ENCODE results near the gene RPL36AL. TPM values are rescaled to one million over a fixed set of nuclear protein-coding genes. Genes with fewer than 3 reads are reported as not detected.

The RPL36AL gene
- total RNA-seq, 1 donor from 2014 or later, result 147 TPM

DNA sequence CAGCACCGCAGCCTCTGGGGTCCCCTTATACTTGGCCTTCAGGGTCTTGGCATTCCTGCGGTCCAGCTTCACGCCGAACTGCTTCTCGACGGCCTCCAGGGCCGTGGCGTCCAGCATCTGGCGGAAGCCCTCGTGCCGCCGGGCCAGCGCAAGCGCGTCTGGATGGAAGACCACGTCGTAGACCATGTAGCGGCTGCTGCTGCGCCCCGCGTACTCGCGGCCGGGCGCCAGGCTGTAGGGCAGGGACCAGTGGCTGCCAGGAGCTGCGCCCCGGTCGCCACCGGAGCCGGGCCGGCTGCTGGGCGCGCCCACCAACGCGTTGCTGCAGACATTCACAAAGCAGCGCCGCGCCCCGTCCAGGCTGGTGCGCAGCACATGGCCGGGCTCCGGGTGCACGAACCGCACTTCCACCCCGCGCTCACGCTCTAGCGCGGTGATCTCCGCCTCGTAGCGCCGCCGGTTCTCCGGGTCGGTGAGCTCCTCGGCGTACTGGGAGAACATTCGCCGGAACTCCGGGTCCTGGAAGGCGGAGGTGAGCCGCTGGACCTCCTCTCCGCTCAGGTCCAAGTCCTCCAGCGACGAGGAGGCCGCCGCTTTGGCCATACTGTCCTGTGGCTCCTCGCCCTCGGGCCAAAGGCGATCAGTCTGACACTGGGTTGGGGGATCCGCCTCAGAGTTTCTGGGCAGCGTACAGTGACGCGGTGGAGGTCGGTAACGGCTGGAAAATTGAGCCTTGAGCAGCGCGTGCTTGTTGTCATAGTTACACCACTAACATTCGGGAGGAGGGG, 14.3 kb upstream of the RPL36AL start, which contains the start of gene DNAAF2:
Gene DNAAF2 (minus strand): TSS at position 698 of the 788 bp plus-strand sequence. CDS start 95 bp downstream, at position 603.
- H3K9me3 Mint-ChIP-seq, result no peaks in the 10 kb centered on the region
- peak within 1 kb of the TSS; percentile 98 for H3K27ac Mint-ChIP-seq (ENCODE audit: unreplicated experiment)
- peak within 1 kb of the TSS; percentile 98 for H3K4me3 Mint-ChIP-seq
- TF ChIP-seq, protein P1, sequence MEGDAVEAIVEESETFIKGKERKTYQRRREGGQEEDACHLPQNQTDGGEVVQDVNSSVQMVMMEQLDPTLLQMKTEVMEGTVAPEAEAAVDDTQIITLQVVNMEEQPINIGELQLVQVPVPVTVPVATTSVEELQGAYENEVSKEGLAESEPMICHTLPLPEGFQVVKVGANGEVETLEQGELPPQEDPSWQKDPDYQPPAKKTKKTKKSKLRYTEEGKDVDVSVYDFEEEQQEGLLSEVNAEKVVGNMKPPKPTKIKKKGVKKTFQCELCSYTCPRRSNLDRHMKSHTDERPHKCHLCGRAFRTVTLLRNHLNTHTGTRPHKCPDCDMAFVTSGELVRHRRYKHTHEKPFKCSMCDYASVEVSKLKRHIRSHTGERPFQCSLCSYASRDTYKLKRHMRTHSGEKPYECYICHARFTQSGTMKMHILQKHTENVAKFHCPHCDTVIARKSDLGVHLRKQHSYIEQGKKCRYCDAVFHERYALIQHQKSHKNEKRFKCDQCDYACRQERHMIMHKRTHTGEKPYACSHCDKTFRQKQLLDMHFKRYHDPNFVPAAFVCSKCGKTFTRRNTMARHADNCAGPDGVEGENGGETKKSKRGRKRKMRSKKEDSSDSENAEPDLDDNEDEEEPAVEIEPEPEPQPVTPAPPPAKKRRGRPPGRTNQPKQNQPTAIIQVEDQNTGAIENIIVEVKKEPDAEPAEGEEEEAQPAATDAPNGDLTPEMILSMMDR (conservative IDR thresholded peaks at IDR 0.05), result no peak
- peaks cover 15% of the 10 kb centered on the region for H3K36me3 Mint-ChIP-seq (ENCODE audit: low read depth)
- peaks cover 41% of the 10 kb centered on the region for H3K4me1 Mint-ChIP-seq
- peak; percentile 48 for DNase-seq (ENCODE audit: low read depth, low spot score)
- no peaks in the 10 kb centered on the region for H3K27me3 Mint-ChIP-seq (ENCODE audit: low read depth)

DNA sequence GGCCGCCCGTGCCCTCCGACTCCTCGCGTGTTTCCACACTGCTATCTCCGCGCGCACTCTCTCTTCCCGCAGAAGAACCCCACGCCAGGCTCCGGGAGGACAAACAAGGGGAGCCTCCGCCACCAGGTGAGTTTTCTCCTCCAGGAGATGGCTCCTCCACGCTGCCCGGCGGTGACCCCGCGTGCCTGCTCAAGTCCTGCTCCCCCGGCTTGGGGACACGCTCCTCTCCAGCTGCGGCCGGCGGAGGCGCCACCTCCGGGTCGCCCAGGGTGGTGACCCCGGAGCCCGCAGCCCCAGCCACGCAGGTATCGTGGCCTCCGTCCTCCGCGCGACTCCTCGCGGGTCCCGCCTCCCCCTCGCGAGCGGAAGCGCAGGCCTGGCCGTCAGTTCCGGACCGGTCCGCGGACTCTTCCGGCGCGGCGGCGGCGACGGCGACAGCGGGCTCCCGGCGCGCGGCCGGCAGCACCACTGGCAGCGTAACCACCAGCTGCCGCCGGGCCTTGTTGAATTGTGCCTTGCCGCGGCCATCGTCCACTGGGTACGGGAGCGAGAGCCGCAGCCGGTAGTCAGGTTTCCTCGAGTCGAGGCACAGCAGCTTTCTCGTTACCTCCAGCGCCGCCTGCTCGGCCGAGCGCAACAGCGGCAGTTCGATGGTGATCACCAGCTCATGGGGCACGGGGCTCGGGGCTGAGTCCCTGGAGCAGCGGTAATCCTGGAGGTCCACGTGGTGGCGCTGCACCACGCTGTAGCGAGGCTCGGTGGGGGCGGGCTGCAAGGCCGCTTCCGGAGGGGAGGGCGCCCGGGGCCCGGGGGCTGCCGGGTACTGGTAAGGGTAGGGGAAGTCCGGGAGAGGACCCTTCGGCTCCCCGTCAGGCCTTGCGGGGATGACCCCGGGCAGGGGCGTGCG, 13.5 kb upstream of the RPL36AL start:
- H3K27ac Mint-ChIP-seq (ENCODE audit: unreplicated experiment), result peak overlapping the region; percentile 100
- DNase-seq (ENCODE audit: low read depth, low spot score), result peak; percentile 93
- no peaks in the 10 kb centered on the region for H3K9me3 Mint-ChIP-seq
- peaks cover 15% of the 10 kb centered on the region for H3K36me3 Mint-ChIP-seq (ENCODE audit: low read depth)
- TF ChIP-seq, protein P1 (conservative IDR thresholded peaks at IDR 0.05), result peak; percentile 87
- no peaks in the 10 kb centered on the region for H3K27me3 Mint-ChIP-seq (ENCODE audit: low read depth)
- peak overlapping the region; percentile 98 for H3K4me3 Mint-ChIP-seq
- H3K4me1 Mint-ChIP-seq, result peaks cover 40% of the 10 kb centered on the region

DNA sequence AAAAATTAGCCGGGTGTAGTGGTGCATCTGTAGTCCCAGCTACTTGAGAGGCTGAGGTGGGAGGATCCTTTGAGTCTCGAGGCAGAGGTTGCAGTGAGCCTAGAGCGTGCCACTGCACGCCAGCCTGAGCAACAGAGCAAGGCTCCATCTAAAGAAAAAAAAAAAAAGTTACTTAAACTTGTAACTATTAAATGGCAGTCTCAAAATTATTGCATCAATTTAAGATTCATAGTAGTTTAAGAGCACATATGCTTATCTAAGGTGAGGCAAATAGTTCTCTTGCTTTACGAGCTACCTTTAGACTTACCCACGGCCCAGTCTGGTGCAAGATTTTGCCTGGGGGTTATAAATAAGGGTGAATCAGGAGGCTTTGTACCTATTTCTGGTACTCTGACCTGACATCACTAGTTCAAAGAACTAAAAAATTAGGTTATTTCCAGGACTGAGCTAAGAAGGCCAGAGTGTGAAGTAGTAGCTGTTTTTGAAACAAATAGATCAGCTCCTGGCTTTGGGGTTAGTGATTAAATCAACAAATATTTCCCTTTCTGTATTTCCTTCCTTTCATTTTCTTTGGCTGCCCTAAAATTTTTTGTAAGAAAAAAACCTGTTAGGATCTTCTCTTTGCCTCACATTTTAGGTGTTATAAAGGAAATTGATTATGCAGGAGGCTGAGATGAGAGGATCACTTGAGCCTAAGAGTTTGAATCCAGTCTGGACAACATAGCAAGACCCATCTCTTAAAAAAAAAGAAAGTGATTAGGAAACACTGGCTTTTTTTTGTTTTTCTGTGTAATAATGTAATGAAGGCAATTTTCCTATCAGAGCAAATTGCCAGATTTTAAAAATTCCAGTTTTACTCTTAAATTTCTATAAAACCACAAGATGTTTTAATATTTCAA, 3.8 kb upstream of the RPL36AL start:
- Mint-ChIP-seq H3K9me3 (no peaks in the 10 kb centered on the region), H3K27me3 (ENCODE audit: low read depth) (no peaks in the 10 kb centered on the region), H3K4me3 (peak overlapping the region; percentile 70), H3K4me1 (peaks cover 36% of the 10 kb centered on the region), H3K36me3 (ENCODE audit: low read depth) (peaks cover 13% of the 10 kb centered on the region), H3K27ac (ENCODE audit: unreplicated experiment) (no peak overlapping the region)
- no peak for DNase-seq (ENCODE audit: low read depth, low spot score)
- TF ChIP-seq, protein P1 (conservative IDR thresholded peaks at IDR 0.05), result no peak

DNA sequence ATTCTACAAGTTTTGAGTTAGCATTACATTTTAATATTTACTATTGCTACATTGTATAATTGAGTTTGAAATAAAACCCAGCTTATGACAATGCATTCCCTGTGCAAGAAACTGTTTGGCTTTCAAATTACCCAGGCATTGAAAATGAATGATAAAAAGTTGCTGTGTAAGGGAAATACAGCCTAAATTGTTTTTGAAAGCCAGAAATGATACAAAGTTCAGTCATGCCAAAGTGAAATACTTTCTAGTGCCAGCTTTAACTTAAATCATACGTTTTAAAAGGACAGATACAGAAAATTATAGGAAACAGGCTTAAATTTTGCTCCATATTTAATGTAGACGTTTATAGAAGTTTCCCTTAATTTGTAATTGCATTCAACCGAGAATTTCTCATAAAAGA, 3.0 kb upstream of the RPL36AL start:
- Mint-ChIP-seq H3K4me1 (peaks cover 39% of the 10 kb centered on the region), H3K4me3 (peak overlapping the region; percentile 70), H3K36me3 (ENCODE audit: low read depth) (peaks cover 17% of the 10 kb centered on the region), H3K9me3 (no peaks in the 10 kb centered on the region), H3K27me3 (ENCODE audit: low read depth) (no peaks in the 10 kb centered on the region), H3K27ac (ENCODE audit: unreplicated experiment) (no peak overlapping the region)
- TF ChIP-seq, protein P1 (conservative IDR thresholded peaks at IDR 0.05), result no peak
- DNase-seq (ENCODE audit: low read depth, low spot score), result no peak
